Measurements from ENCODE around the gene CNP.

CNP gene

DNA sequence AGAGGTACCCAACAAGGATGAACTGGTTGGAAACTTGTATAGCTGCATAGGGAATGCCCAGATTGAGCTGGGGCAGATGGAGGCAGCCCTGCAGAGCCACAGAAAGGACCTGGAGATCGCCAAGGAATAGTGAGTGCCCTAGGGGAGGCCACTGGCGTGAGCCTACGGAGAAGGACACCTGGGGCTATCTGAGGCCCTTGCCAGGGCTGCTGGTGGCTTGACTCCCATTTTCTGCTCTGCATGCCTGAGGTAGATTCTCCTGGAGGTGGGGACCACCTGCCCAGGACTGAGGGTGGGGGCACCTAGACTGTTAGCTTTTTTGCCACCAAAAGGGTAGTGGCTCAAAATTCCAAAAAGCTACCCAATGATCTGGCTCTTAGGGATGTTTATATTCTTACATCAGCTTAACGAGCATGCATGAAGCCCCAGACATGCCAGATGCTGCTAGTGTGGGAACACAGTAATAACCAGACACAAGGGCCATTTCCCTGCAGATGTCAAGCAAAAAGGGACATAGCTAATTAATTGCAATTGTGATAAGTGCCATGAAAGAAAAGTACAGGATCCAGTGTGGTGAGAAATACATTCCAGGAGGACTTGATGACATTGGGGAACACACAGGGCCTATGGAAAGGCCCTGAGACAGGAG is 27.4 kb upstream of the CNP start:
- H3K4me3 ChIP-seq (ENCODE audit: low read depth, low read length): no peak overlapping the region
- no peak for DNase-seq (ENCODE audit: low read depth)

GRCh38 chr17:41939693-41940090 is 26.9 kb upstream of the CNP start:
- no peak for DNase-seq (ENCODE audit: low read depth)
- H3K4me3 ChIP-seq (ENCODE audit: low read depth, low read length): no peak overlapping the region

DNA sequence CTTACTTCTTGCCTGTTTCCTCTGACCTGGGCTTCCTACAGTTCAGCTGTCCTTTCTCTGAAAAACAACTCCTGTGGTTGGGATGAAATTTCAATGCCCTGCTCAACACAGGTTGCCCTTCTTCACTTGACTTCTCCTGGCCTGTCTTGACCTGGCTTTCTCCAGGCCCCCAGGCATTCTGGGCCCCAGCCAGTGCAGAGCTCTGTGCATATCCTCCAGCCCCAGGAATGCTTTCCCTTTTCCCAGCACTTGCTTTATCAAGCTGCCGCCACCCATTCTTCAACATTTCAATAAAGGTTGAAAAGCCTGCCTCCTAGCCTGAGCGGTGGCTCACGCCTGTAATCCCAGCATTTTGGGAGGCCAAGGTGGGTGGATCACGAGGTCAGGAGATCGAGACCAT is 25.4 kb upstream of the CNP start:
- no peak for DNase-seq (ENCODE audit: low read depth)
- H3K4me3 ChIP-seq (ENCODE audit: low read depth, low read length): no peak overlapping the region

DNA sequence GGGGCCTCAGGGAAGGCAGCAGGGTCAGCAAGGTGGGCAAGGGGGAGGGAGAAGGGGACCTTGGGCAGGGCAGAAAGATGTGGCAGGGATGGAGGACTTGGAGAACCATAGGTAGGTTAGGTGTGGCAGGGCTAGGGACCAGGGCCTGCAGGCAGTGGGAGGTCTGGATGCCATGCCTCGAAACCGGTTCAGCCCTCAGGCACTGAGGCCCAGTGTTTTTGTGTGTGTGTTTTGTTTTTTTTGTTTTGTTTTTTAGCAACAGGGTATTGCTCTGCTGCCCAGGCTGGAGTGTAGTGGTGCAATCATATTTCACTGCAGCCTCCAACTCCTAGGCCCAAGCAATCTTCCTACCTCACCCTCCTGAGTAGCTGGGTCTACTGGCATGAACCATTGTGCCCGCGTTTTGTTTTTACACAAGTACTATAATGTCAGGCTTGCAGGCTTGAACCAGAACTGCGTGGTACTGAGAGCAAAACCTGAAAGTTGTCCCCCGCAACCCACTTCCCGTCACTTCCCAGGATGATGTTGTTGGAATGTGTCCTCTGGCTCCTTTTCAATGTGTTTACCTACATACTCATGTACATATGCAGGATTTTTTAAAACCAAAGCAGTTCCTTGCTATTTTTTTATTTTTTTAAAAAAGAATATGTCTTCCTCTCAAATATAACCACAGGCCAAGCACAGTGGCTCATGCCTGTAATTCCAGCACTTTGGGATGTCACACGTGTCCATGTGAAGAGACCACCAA is 23.8 kb upstream of the CNP start:
- H3K4me3 ChIP-seq (ENCODE audit: low read depth, low read length): no peak overlapping the region
- no peak for DNase-seq (ENCODE audit: low read depth)

GRCh38 chr17:41943492-41943891 is 23.1 kb upstream of the CNP start:
- no peak for DNase-seq (ENCODE audit: low read depth)
- no peak overlapping the region for H3K4me3 ChIP-seq (ENCODE audit: low read depth, low read length)

- DNase-seq (ENCODE audit: low read depth): no peak
- no peak overlapping the region for H3K4me3 ChIP-seq (ENCODE audit: low read depth, low read length)
Observed at GRCh38 chr17:41944943-41945342, 21.7 kb upstream of the CNP start.

DNA sequence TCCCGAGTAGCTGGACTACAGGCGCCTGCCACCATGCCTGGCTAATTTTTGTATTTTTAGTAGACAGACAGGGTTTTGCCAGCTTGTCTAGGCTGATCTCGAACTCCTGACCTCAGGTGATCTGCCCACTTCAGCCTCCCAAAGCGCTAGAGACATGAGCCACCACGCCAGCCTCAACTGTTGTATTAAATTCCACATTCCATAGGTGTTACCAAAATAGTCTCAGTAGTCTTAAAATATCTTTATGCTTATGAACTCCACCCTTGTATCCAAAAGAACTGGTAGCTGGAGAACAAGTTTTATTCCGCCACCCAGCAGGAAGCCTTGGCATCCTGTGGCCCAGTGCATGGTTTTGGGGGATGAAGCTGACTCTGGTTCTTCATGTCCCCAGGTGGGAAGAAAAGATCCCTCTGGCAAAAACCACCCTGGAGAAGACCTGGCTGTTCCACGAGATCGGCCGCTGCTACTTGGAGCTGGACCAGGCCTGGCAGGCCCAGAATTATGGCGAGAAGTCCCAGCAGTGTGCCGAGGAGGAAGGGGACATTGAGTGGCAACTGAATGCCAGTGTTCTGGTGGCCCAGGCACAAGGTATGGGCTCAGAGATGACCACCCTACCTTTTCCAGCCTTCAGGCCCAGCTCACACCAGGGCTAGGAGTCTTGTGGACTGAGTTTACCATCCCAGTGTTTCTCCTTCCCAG is 17.7 kb upstream of the CNP start:
- H3K4me3 ChIP-seq (ENCODE audit: low read depth, low read length): no peak overlapping the region
- DNase-seq (ENCODE audit: low read depth): no peak

- no peak overlapping the region for H3K4me3 ChIP-seq (ENCODE audit: low read depth, low read length)
- DNase-seq (ENCODE audit: low read depth): no peak
Observed at GRCh38 chr17:41956522-41956921, 10.1 kb upstream of the CNP start.

DNA sequence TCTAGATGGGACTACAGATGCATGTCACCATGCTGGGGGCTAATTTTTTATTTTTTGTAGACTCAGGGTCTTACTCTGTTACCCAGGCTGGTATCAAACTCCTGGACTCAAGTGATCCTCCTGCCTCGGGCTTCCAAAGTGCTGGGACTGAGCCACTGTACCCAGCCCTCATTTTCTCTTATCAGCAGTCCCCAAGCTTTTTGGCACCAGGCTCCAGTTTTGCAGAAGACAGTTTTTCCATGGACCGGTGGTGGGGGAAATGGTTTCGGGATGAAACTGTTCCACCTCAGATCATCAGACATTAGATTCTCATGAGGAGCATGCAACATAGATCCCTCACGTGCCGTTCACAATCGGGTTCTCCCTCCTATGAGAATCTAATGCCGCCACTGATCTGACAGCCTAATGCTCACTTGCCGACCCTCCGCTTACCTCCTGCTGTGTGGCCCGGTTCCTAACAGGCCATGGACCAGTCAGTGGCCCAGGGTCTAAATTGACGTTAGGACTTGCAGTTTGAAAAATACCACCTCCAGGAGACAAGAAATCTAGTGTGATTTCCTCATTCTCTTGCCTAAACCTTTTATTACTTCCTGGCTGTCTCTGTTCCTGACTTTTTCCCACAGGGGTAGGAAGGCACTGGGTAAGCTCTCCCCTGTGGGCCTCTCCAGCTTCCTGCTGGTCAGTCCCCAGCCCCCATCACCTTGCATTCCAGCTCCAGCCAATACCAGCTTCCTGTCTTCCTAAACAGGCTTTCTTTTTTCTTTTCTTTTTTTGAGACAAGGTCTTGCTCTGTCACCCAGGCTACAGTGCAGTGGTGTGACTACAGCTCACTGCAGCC is 9.3 kb upstream of the CNP start:
- DNase-seq (ENCODE audit: low read depth): peak; percentile 21
- no peak overlapping the region for H3K4me3 ChIP-seq (ENCODE audit: low read depth, low read length)

- DNase-seq (ENCODE audit: low read depth): no peak
- H3K4me3 ChIP-seq (ENCODE audit: low read depth, low read length): no peak overlapping the region
Observed at GRCh38 chr17:41957869-41958439, 8.6 kb upstream of the CNP start.

DNA sequence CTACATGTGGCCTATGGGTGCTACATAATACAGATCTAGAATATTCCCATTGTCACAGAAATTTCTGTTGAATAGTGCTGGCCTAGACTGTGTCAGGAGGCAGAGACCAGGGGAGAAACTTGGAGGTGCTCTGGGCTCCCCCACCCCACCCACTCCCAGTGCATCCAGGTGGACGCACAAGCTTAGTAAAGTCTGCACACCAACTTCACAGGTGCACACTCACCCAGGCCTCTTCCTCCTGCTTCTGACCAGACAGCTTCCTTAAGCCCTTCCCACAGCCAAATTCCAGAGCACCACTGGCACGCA is 7.6 kb upstream of the CNP start:
- H3K4me3 ChIP-seq (ENCODE audit: low read depth, low read length): no peak overlapping the region
- no peak for DNase-seq (ENCODE audit: low read depth)

GRCh38 chr17:41959336-41960095 is 7.1 kb upstream of the CNP start:
- DNase-seq (ENCODE audit: low read depth): no peak
- H3K4me3 ChIP-seq (ENCODE audit: low read depth, low read length): no peak overlapping the region

- DNase-seq (ENCODE audit: low read depth): no peak
Observed at GRCh38 chr17:41962111-41962510, 4.5 kb upstream of the CNP start.

DNA sequence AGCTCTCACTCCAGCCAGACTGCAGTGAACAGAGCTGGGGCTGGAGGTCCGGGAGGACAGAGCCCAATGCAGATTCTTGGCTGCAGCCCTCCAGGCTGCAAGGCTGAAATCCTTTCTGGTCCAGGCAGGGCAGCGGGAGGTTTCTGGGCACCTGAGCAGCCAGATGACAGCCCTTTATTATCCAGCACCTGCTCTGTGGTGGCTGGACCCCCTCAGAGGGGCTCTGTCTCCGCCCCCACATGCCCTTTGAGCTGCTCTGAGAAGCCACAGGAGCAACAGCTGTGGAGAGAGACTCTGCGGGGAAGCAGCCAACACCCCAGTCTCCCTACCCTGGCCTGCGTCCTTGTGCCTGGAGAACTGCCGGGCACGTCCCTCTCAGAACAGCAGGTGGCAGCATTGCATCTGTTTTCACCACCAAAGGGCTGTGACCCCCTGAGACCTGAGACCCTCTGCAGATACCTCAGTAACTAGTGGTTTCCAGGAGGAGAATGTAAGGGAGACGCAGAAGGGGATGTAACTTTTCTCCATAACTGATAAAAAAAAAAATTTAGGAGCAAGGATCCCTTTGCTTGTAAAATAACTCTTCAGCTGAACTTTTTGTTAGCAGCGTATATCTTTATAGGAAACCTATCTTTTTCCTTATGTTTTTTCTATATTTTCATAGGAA is 3.7 kb upstream of the CNP start:
- DNase-seq (ENCODE audit: low read depth): peak; percentile 40
- no peak overlapping the region for H3K4me3 ChIP-seq (ENCODE audit: low read depth, low read length)

More at GRCh38 chr17:41962111-41962510, 4.5 kb upstream of the CNP start:
- H3K4me3 ChIP-seq (ENCODE audit: low read depth, low read length): no peak overlapping the region

DNA sequence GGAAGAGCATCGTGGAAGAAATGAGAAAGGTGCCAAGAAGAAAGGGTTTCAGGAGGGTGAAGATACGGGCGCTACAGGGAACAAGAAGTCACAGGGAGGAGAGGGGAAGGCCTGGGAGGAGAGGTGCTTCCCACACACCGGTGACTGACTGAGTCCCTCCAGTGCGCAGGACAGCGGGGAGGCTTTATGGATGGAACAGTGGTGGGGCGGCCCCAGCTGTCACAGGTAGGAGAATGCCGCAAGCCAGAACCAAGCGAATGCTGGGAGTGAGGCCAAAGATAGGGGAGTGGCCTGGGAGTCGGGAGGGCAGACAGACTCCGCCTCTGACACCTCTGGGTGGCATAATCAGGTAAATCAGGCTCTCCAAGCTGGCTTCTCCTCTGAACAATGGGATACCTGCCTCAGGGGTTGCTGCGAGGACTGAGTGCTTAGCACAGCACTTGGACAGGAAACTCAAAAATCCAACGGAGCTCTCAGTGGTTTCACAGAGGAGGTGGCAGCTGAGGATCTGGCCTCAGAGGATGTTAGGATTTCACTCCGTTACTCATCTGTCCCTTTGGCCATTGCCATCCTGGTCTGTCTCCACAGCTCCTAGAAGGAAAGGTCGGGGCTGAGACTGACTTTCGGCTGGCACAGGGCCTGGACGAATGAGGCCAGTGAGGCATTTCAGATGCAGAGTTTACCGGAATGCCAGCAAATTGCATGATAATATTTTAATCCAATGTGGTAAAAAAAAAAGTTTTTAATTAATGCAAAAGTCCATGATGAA is 717 bp upstream of the CNP start:
- peak overlapping the region; percentile 87 for H3K4me3 ChIP-seq (ENCODE audit: low read depth, low read length)
- no peak for DNase-seq (ENCODE audit: low read depth)

DNA sequence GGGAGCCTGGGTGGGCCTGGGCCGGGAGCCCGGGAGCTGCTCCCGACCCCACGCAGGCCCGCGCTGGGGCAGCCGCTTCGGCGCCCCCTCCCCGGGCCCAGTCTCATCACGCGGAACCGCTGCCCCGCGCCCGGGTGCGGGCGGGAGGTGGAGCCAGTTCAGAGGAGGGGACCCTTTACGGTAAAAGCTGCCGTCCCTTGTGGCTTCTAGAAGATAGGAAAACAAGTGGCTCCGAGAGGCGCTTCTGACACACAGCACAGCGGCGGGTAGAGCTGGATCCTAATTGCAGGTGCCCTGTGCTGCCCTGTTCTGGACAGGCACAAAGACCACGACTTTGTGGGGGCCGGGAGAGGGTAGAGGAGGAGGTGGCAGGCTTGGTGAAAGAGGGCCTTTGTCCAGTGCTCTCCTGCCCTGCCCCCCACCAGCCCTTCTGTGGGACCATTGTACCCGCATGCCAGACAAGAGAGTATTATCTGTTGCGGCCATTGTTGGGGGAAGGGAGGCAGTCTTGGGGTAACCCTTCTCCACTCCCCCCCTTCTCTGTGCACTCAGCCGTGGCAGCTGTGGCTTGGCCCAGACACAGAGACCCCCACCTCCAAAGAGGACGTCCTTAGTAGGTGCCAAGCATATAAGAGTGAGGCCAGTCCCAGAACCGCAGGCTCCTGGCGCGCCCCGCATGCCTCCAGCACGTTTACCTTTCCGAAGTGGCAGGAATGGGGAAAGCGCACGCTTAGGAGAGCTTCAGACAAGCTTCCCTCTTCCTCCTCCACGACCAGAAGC is 736 bp downstream of the CNP start:
- DNase-seq (ENCODE audit: low read depth): no peak
- H3K4me3 ChIP-seq (ENCODE audit: low read depth, low read length): peak overlapping the region; percentile 87

DNA sequence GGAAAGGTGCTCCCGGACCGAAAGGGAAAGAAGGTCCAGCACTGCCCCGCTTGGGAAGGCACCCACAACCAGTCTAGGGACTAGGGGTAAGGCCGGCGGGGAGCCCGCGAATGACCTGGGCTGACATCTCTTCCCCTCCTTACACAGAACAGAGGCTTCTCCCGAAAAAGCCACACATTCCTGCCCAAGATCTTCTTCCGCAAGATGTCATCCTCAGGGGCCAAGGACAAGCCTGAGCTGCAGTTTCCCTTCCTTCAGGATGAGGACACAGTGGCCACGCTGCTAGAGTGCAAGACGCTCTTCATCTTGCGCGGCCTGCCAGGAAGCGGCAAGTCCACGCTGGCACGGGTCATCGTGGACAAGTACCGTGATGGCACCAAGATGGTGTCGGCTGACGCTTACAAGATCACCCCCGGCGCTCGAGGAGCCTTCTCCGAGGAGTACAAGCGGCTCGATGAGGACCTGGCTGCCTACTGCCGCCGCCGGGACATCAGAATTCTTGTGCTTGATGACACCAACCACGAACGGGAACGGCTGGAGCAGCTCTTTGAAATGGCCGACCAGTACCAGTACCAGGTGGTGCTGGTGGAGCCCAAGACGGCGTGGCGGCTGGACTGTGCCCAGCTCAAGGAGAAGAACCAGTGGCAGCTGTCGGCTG is 1.5 kb downstream of the CNP start:
- H3K4me3 ChIP-seq (ENCODE audit: low read depth, low read length): peak overlapping the region; percentile 87
- DNase-seq (ENCODE audit: low read depth): no peak

Data from skeletal muscle cell (primary cell).